HepG2 (cell line): Measurements from ENCODE around the gene ARL6. TPM values are rescaled to one million over a fixed set of nuclear protein-coding genes. Genes with fewer than 3 reads are reported as not detected.

ENCODE experiments used
- ATAC-seq: fragments of 200-7000 bp; cut with Tn5 transposase; 3 replicates; pipeline ENCODE4 v1.9.1; 2020; ENCODE audit warnings: mild to moderate bottlenecking, moderate library complexity
- BruUV-seq: library from RNA; stranded (reverse); fragments of 400-500 nt; replicated peaks from 2 replicates; lab custom pipeline; 2021; lab: Mats Ljungman, UMichigan
- CTCF ChIA-PET: fragments of 300-600 bp; formaldehyde crosslinking; extraction: SDS; loops from one replicate; lab custom pipeline; 2021; ENCODE audit warnings: low total read pairs, inconsistent platforms, low intra/inter-chr PET ratio; lab: Yijun Ruan, JAX
- POLR2A ChIA-PET: fragments of 350-600 bp; sonication (Branson Sonifier 250); formaldehyde crosslinking; loops from one replicate; lab custom pipeline; 2020; ENCODE audit warnings: antibody characterized with exemption, inconsistent platforms; lab: Yijun Ruan, JAX
- DNase-seq: peaks from one replicate; pipeline ENCODE4 v3.0.0-alpha.2; 2015; ENCODE audit warnings: low spot score
- FAIRE-seq: peaks from 3 replicates; lab custom pipeline; 2011; peaks lifted over from hg19 to GRCh38; lab: Jason Lieb, UNC
- H2AFZ ChIP-seq: one replicate; pipeline ENCODE4 v1.6.1; 2011; ENCODE audit warnings: low read length, inconsistent platforms
- H3K27ac ChIP-seq: fragments of 300-600 bp; 3 replicates; pipeline ENCODE4 v1.8.0; 2011; ENCODE audit warnings: mixed run types, mild to moderate bottlenecking, mixed read lengths, low read length, inconsistent platforms; ENCODE audit not compliant: insufficient read depth; ENCODE audit errors: extremely low read length
- H3K27me3 ChIP-seq, 2 experiments: fragments of 200-600 bp in 1 of 2; 2 replicates in 1 of 2; 3 replicates in 1 of 2; pipeline versions ENCODE4 v1.6.0 to v1.8.0; 2011; ENCODE audit warnings: low read length in 2 of 2, mild to moderate bottlenecking in 2 of 2, moderate library complexity in 2 of 2, inconsistent platforms in 1 of 2; ENCODE audit not compliant: insufficient read depth in 2 of 2, control insufficient read depth in 1 of 2
- H3K36me3 ChIP-seq, 2 experiments: fragments of 200-600 bp in 1 of 2; replicated peaks in 1 of 2; 2 replicates in 1 of 2; 3 replicates in 1 of 2; pipeline versions ENCODE4 v1.5.1 to v1.8.0; 2011; ENCODE audit warnings: low read length in 2 of 2, inconsistent platforms in 1 of 2; ENCODE audit not compliant: insufficient read depth in 2 of 2, control insufficient read depth in 1 of 2
- H3K4me1 ChIP-seq: 2 replicates; pipeline ENCODE4 v1.5.1; 2012; ENCODE audit warnings: low read length, inconsistent platforms; ENCODE audit not compliant: insufficient read depth
- H3K4me2 ChIP-seq: 2 replicates; pipeline ENCODE4 v1.6.0; 2011; ENCODE audit warnings: low read depth, low read length, inconsistent platforms
- H3K4me3 ChIP-seq, 3 experiments: fragments of 200-600 bp in 1 of 3; sonication (generic), shearing (Covaris generic) in 1 of 3; replicated peaks in 1 of 3; 2 replicates each; pipeline ENCODE4 v1.5.1; 2011 to 2016; ENCODE audit warnings: low read length in 3 of 3, inconsistent platforms in 2 of 3, low read depth in 2 of 3, mild to moderate bottlenecking in 2 of 3, control low read depth in 1 of 3, mixed read lengths in 1 of 3; ENCODE audit not compliant: insufficient read depth in 1 of 3
- H3K79me2 ChIP-seq: one replicate; pipeline ENCODE4 v1.6.1; 2011; ENCODE audit warnings: low read length, inconsistent platforms; ENCODE audit not compliant: insufficient read depth
- H3K9ac ChIP-seq: 2 replicates; pipeline ENCODE4 v1.6.0; 2011; ENCODE audit warnings: mild to moderate bottlenecking, low read depth, low read length, inconsistent platforms; ENCODE audit not compliant: insufficient read depth
- H3K9me3 ChIP-seq: 2 replicates; pipeline ENCODE4 v1.5.1; 2012; ENCODE audit warnings: mild to moderate bottlenecking, low read length
- H4K20me1 ChIP-seq: 2 replicates; pipeline ENCODE4 v1.6.0; 2011; ENCODE audit warnings: inconsistent platforms, mild to moderate bottlenecking, low read length, moderate library complexity; ENCODE audit not compliant: insufficient read depth
- DZIP1 ChIP-seq: sonication (generic); formaldehyde crosslinking; IDR thresholded peaks from 2 replicates; pipeline ENCODE4 v1.5.0; 2020; ENCODE audit warnings: mild to moderate bottlenecking, missing genetic modification reagents
- JDP2 ChIP-seq: sonication (generic); formaldehyde crosslinking; IDR thresholded peaks from 2 replicates; pipeline ENCODE4 v1.8.1; 2022; ENCODE audit warnings: missing genetic modification reagents, borderline replicate concordance
- MIER3 ChIP-seq: IDR thresholded peaks from 2 replicates; pipeline ENCODE4 v1.6.1; 2016; ENCODE audit warnings: missing compliant biosample characterization, borderline replicate concordance
- MTF1 ChIP-seq: sonication (generic); formaldehyde crosslinking; IDR thresholded peaks from 2 replicates; pipeline ENCODE4 v1.5.0; 2020; ENCODE audit warnings: missing genetic modification reagents
- NFE2L2 ChIP-seq: fragments of 150-350 bp; IDR thresholded peaks from 2 replicates; pipeline ENCODE4 v1.6.1; 2014; ENCODE audit warnings: low read length
- NPAS2 ChIP-seq: sonication (generic); formaldehyde crosslinking; IDR thresholded peaks from 2 replicates; pipeline ENCODE4 v1.8.0; 2022; ENCODE audit warnings: mild to moderate bottlenecking, missing genetic modification reagents, borderline replicate concordance
- RBFOX2 ChIP-seq: fragments of 200-400 bp; formaldehyde crosslinking; IDR thresholded peaks from 2 replicates; pipeline ENCODE4 v1.6.1; 2017; ENCODE audit warnings: low read depth, mild to moderate bottlenecking, low read length
- THAP7 ChIP-seq: sonication (generic); formaldehyde crosslinking; IDR thresholded peaks from 2 replicates; pipeline ENCODE4 v1.8.1; 2023; ENCODE audit warnings: mild to moderate bottlenecking, missing genetic modification reagents
- TOPORS ChIP-seq: sonication (generic); formaldehyde crosslinking; IDR thresholded peaks from 2 replicates; pipeline ENCODE4 v1.8.0; 2023; ENCODE audit warnings: mild to moderate bottlenecking, missing genetic modification reagents
- ZFP37 ChIP-seq: sonication (generic); formaldehyde crosslinking; IDR thresholded peaks from 2 replicates; pipeline ENCODE4 v1.4.0; 2020; ENCODE audit warnings: missing genetic modification reagents, borderline replicate concordance
- ZNF44 ChIP-seq: sonication (generic); formaldehyde crosslinking; IDR thresholded peaks from 2 replicates; pipeline ENCODE4 v1.5.1; 2020; ENCODE audit warnings: mild to moderate bottlenecking, missing genetic modification reagents
- ZNF530 ChIP-seq: sonication (generic); formaldehyde crosslinking; IDR thresholded peaks from 2 replicates; pipeline ENCODE4 v1.5.0; 2020; ENCODE audit warnings: low read depth, mild to moderate bottlenecking, missing genetic modification reagents
- ZNF589 ChIP-seq: sonication (generic); formaldehyde crosslinking; conservative IDR thresholded peaks from 2 replicates; pipeline ENCODE4 v1.8.0; 2022; ENCODE audit warnings: mild to moderate bottlenecking, moderate library complexity, missing genetic modification reagents
- ZNF747 ChIP-seq: sonication (generic); formaldehyde crosslinking; IDR thresholded peaks from 2 replicates; pipeline ENCODE4 v1.8.1; 2023; ENCODE audit warnings: missing genetic modification reagents, mild to moderate bottlenecking, borderline replicate concordance
- WGBS: methylation state at CpG from one replicate; pipeline ENCODE4 v1.1.6; 2017; ENCODE audit warnings: low lambda C conversion rate; 5-methylcytosine and 5-hydroxymethylcytosine counted together
- in situ Hi-C: cut with HindIII; loops from 2 replicates; pipeline ENCODE4 v1.10.0; 2017; ENCODE audit warnings: low pct_unique_long_range_greater_than_20kb; ENCODE audit not compliant: extremely low pct_ligation_motif_present
- intact Hi-C: fragments of 100-400 bp; cut with micrococcal nuclease; formaldehyde crosslinking; loops from one replicate; pipeline ENCODE4 v1.10.0; 2022; ENCODE audit not compliant: unreplicated experiment
- polyA plus RNA-seq, 8 experiments: library from polyadenylated mRNA; depleted of rRNA in 3 of 8; stranded (reverse) in 7 of 8; unstranded in 1 of 8; fragments of >200 nt; fragmentation: Illumina TruSeq in 4 of 8; extraction: Trizol in 4 of 8; gene quantifications; 2 replicates each; pipeline versions ENCODE4 v1.2.1 to v1.2.3, GENCODE V29; 2011 to 2016; ENCODE audit warnings: low read depth in 4 of 8, missing spikeins in 1 of 8, mixed read lengths in 1 of 8; ENCODE audit not compliant: insufficient read depth in 1 of 8
- total RNA-seq, 5 experiments: library from RNA; depleted of rRNA; stranded (reverse); fragments of >200 nt; fragmentation: Illumina TruSeq; extraction: Trizol; gene quantifications; 2 replicates each; pipeline ENCODE4 v1.2.3, GENCODE V29; 2016; ENCODE audit warnings: low read depth in 1 of 5

Gene ARL6
- total and polyA plus RNA-seq, 2 of the 13 experiments (the other 11 are each of a cell fraction or from before 2014, with no cell fraction given): 1.3 to 3.7 TPM

- in situ Hi-C loops (no loop called here), intact Hi-C loops (no loop called here)
- no peaks in the 10 kb centered on the region for H4K20me1 ChIP-seq
- TF ChIP-seq ZFP37 (CRISPR knock-in tag): no peak
- TF ChIP-seq ZNF589 (CRISPR knock-in tag): no peak
- no peak for TF ChIP-seq NPAS2
- no peak for TF ChIP-seq ZNF44 (CRISPR knock-in tag)
- no peak for TF ChIP-seq MIER3
- no peak for TF ChIP-seq ZNF530 (CRISPR knock-in tag)
- no peak for TF ChIP-seq RBFOX2
- TF ChIP-seq NFE2L2: no peak
- no peak for TF ChIP-seq TOPORS (CRISPR knock-in tag)
- no peak for TF ChIP-seq MTF1
- TF ChIP-seq ZNF747 (CRISPR knock-in tag): no peak
- TF ChIP-seq JDP2 (CRISPR knock-in tag): no peak
- no peak for TF ChIP-seq THAP7 (CRISPR knock-in tag)
- no peak for TF ChIP-seq DZIP1 (CRISPR knock-in tag)
- no peaks in the 10 kb centered on the region for H3K27me3 ChIP-seq
- no peaks in the 10 kb centered on the region for H3K4me1 ChIP-seq
- H2AFZ ChIP-seq: no peak overlapping the region
- DNase-seq (no peak), FAIRE-seq (no peak), ATAC-seq (no peak)
- CTCF ChIA-PET: no interaction called here
- no peak overlapping the region for H3K9ac ChIP-seq
- H3K4me3 ChIP-seq: no peak overlapping the region
- 0% methylated on average over 1 of the region's 1 CpG for WGBS
- no peaks in the 10 kb centered on the region for H3K36me3 ChIP-seq
- no peak overlapping the region for H3K27ac ChIP-seq
- H3K9me3 ChIP-seq: no peaks in the 10 kb centered on the region
- H3K79me2 ChIP-seq: no peaks in the 10 kb centered on the region
- no TSS peak for BruUV-seq
- no peak overlapping the region for H3K4me2 ChIP-seq
- POLR2A ChIA-PET: no interaction called here
These were observed 25.8 kb upstream of the ARL6 start for GRCh38 chr3:97738761-97739160.
